Measurements from ENCODE around the gene CHAF1B.

CHAF1B gene

DNA sequence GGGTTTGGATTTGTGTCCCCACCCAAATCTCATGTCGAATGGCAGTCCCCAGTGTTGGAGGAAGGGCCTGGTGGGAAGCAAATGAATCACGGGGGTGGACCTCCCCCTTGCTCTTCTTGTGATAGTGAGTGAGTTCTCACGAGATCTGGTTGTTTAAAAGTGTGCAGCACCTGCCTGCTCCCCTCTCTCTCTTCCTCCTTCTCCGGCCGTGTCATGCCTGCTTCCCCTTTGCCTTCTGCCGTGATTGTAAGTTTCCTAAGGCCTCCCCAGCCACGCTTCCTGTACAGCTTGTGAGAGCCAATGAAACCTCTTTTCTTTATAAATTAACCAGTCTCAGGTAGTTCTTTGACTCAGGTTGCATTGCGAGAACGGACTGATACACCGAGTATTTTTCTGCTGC lies 78.8 kb downstream of the CHAF1B start:
- no peak for DNase-seq

DNA sequence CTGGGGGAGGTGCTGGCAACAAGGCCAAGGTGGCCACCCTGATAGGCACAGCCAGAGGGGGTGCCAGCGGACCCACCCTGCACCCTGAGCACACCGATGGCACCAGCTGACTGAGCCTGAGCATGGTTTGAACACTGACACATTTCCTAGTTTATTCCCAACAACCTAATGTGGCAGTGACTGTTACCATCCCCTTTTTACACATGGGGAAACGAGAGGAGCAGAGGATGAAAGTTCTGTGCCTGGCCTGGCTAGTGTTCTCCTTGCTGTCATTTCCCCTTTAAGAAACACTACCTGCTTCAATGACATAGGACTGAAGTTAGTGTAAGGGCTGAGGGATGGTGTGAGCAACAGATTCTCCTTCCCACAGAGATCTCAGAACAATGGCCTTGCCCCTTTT lies 79.4 kb downstream of the CHAF1B start:
- no peak for DNase-seq

DNA sequence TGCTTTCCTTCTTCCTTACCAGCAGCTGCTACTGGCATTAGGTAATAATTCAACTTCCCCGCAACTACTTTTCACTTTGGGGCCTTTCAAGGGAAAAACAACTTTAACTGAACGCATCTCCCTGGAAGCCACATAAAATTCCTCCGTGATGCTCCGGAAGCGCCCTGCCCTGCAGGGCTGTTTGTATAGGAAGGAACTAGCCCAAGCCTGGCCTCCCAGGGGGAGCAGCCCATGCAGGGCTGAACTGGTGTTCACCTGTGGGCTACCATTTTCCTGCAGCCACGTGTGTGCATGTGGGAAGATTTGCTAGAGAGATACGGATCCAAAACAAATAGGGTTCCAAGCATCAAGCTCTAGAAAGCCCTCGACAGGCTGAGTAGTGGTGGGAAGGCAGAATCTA lies 80.3 kb downstream of the CHAF1B start:
- no peak for DNase-seq

DNA sequence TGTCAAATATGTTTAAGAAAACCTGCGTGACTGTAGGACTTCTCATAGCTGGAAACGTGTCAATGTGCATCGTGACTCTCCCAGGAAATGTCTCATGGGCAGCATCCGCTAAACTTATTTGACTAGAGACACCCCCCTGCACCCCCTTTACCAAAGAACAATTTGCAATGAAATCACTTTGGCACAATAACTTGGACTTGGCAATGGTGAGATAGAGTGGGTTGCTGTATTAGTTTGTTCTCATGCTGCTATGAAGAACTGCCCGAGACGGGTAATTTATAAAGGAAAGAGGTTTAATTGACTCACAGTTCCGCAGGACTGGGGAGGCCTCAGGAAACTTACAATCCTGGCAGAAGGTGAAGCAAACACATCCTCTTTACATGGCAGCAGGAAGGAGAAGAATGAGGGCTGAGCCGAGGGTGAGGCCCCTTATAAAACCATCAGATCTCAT lies 80.9 kb downstream of the CHAF1B start:
- DNase-seq: no peak
